ENCODE results near the gene KRCC1. TPM values are rescaled to one million over a fixed set of nuclear protein-coding genes. Genes with fewer than 3 reads are reported as not detected.

The KRCC1 gene
- total RNA-seq, 1 donor from 2014 or later = 20.7 TPM

DNA sequence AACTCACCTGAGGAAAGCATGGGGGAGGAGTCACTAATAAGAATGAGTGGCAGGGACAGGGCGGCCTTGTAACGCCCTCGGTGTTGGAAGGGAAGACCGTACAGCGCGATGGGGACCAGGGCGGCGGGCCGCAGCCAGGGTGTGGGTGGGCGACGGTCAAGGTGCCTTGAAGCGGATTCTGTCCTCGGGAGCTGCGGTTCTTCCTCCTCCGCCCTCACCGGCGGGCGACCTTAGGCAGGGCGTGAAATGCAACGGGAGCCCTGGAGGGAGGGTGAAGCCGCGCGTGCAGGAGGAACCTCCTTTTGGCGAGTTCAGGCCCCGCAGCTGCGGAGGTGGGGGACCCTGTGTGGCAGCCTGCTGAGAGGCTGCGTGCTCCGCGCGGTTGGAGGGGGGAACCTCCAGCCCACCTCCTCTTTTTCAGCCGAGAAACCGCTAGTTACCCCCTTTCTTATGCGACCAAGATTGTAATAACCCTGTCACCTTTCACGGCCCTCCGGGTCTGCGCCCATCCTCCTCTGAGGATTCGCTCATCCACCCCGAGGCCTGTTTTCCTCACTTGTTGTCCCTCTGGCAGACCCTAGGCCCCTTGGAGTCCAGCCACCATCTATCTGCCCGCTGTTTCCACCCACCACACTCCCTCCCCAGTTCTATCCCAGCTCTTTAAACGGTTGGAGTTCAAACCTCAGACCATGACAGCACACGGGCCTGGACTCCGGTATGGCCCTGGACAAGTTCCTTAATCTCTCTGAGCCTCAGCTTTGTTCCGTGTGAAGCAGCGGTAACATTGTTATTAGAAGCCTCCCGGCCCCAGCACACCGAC lies 38.4 kb downstream of the KRCC1 start:
- Mint-ChIP-seq H3K9me3 (no peaks in the 10 kb centered on the region), H3K27me3 (ENCODE audit: low read depth) (no peaks in the 10 kb centered on the region), H3K36me3 (no peaks in the 10 kb centered on the region), H3K4me3 (peak overlapping the region; percentile 95), H3K27ac (peak overlapping the region; percentile 100), H3K4me1 (peaks cover 18% of the 10 kb centered on the region)
- TF ChIP-seq, protein P1, sequence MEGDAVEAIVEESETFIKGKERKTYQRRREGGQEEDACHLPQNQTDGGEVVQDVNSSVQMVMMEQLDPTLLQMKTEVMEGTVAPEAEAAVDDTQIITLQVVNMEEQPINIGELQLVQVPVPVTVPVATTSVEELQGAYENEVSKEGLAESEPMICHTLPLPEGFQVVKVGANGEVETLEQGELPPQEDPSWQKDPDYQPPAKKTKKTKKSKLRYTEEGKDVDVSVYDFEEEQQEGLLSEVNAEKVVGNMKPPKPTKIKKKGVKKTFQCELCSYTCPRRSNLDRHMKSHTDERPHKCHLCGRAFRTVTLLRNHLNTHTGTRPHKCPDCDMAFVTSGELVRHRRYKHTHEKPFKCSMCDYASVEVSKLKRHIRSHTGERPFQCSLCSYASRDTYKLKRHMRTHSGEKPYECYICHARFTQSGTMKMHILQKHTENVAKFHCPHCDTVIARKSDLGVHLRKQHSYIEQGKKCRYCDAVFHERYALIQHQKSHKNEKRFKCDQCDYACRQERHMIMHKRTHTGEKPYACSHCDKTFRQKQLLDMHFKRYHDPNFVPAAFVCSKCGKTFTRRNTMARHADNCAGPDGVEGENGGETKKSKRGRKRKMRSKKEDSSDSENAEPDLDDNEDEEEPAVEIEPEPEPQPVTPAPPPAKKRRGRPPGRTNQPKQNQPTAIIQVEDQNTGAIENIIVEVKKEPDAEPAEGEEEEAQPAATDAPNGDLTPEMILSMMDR (IDR thresholded peaks at IDR 0.05; ENCODE audit: unreplicated experiment) = no peak
- no peak for DNase-seq (ENCODE audit: low spot score in 2 of 2, unreplicated experiment in 2 of 2)

- no peaks in the 10 kb centered on the region for H3K9me3 Mint-ChIP-seq
- H3K27ac Mint-ChIP-seq = peak within 1 kb of the TSS; percentile 100
- DNase-seq (ENCODE audit: low spot score in 2 of 2, unreplicated experiment in 2 of 2) = peak; percentile 65 to 86
- peaks cover 20% of the 10 kb centered on the region for H3K4me1 Mint-ChIP-seq
- peak within 1 kb of the TSS; percentile 95 for H3K4me3 Mint-ChIP-seq
- TF ChIP-seq, protein P1 (IDR thresholded peaks at IDR 0.05; ENCODE audit: unreplicated experiment) = no peak
- no peaks in the 10 kb centered on the region for H3K36me3 Mint-ChIP-seq
- no peaks in the 10 kb centered on the region for H3K27me3 Mint-ChIP-seq (ENCODE audit: low read depth)
Measured at GRCh38 chr2:88016086-88016959, 39.3 kb downstream of the KRCC1 start, which contains the start of gene RNU2-63P. TSS of gene RNU2-63P (minus strand) at chr2:88016547.

GRCh38 chr2:88011011-88011410 lies 44.6 kb downstream of the KRCC1 start:
- no peak for DNase-seq (ENCODE audit: low spot score in 2 of 2, unreplicated experiment in 2 of 2)
- no peak overlapping the region for H3K4me3 Mint-ChIP-seq

GRCh38 chr2:88010136-88010535 lies 45.4 kb downstream of the KRCC1 start:
- no peak for DNase-seq (ENCODE audit: low spot score in 2 of 2, unreplicated experiment in 2 of 2)
- Mint-ChIP-seq H3K27ac (no peak overlapping the region), H3K36me3 (no peaks in the 10 kb centered on the region), H3K9me3 (no peaks in the 10 kb centered on the region), H3K4me1 (peaks cover 5% of the 10 kb centered on the region), H3K4me3 (no peak overlapping the region), H3K27me3 (ENCODE audit: low read depth) (no peaks in the 10 kb centered on the region)
- TF ChIP-seq, protein P1 (IDR thresholded peaks at IDR 0.05; ENCODE audit: unreplicated experiment) = no peak

More at GRCh38 chr2:88011011-88011410, 44.6 kb downstream of the KRCC1 start:
- Mint-ChIP-seq H3K4me1 (peaks cover 5% of the 10 kb centered on the region), H3K27ac (no peak overlapping the region), H3K9me3 (no peaks in the 10 kb centered on the region), H3K27me3 (ENCODE audit: low read depth) (no peaks in the 10 kb centered on the region), H3K36me3 (no peaks in the 10 kb centered on the region)
- TF ChIP-seq, protein P1 (IDR thresholded peaks at IDR 0.05; ENCODE audit: unreplicated experiment) = no peak

DNA sequence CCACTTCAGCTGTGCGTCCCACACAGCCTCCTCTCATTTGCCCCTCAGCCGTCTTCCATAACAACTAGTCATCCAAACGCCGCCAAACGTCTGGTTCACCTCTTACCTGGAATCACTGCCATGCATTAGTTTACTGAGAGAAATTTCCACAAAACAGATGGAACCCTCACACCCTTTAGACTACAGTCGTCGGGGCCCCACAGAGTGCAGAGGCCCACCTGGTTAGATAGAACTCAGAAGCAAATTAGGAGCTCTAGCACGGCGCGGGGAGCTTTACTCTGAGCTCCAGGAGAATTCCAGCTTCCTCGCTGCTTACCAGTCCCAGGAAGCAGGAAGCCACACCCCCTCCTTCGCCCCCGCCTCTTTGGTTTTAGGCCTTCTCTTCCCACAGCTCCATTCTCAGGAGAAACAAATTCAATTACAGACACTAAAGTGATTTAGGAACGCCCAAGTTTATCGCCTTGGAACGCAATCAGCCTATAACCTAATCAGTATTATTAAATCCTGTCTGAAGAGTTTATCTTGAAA lies 48.6 kb downstream of the KRCC1 start:
- no peaks in the 10 kb centered on the region for H3K36me3 Mint-ChIP-seq
- DNase-seq (ENCODE audit: low spot score in 2 of 2, unreplicated experiment in 2 of 2) = no peak
- H3K27ac Mint-ChIP-seq = no peak overlapping the region
- peaks cover 4% of the 10 kb centered on the region for H3K27me3 Mint-ChIP-seq (ENCODE audit: low read depth)
- H3K4me1 Mint-ChIP-seq = peaks cover 7% of the 10 kb centered on the region
- H3K4me3 Mint-ChIP-seq = no peak overlapping the region
- TF ChIP-seq, protein P1 (IDR thresholded peaks at IDR 0.05; ENCODE audit: unreplicated experiment) = no peak
- no peaks in the 10 kb centered on the region for H3K9me3 Mint-ChIP-seq
